COLO668 (cell line): ENCODE measurements around the gene PPP3R2.

Experiments used
- DNase-seq: peaks from one replicate; lab custom pipeline; 2025; ENCODE audit not compliant: unreplicated experiment; lab: John Stamatoyannopoulos, UW

PPP3R2 gene

DNA sequence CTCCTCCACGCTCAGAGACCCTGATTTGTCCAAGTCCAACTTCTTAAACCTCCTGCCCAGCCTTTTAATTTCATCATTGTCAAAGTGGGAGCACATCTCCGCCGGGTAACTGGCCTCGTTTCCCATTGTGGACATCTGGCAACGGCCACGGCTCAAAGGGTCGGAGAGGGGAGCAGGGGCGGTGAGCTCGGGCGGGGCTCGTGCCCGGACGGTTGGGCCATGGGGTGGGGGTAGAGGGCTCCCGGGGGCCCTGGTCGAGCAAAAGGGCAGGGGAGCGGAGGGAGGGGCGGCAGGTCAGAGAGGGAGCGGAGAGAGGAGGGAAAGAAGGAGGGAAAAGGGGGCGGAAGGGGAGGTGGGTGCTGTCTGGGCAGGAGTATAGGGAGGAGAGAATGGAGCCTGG is at the start of gene PPP3R2:
Gene PPP3R2 (minus strand): TSS at position 174 of the 400 bp plus-strand sequence. CDS start 48 bp downstream, at position 126.
- no peak for DNase-seq

- DNase-seq, result no peak
These were observed 45.3 kb upstream of the PPP3R2 start for GRCh38 chr9:101639785-101640665.

GRCh38 chr9:101639311-101639710 is 44.5 kb upstream of the PPP3R2 start:
- no peak for DNase-seq

- DNase-seq, result no peak
These were observed 41.5 kb upstream of the PPP3R2 start for GRCh38 chr9:101636247-101636646.

GRCh38 chr9:101635473-101635872 is 40.7 kb upstream of the PPP3R2 start:
- DNase-seq, result no peak

DNA sequence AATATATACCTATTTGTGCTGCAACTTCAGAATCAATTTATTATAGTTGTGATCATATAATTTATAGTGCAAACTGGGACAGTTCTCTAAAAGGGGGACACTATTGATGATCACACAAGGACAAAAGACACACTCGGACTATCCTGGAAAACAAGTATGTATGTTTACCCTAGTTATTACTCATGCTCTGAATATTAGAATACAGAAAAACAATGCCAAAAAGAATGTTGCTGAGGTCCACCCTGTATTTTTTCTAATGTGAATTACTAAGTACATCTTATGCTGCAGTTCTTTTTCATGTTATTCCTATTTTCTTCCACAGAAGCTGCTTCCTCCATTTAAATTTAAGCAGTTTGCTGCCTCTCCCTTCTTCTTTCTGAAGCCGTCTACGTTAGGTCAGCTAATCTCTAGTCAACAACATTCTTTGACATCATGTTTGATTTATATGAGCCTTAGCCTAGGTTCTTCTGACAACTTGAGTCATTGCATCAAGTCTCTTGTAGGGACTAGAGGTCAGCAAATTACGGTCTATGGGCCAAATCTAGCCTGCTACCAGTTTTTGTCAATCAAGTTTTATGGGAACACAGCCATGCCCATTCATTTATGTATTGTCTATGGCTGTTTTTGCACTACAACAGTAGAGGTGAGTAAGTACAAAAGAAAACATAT is 40.1 kb upstream of the PPP3R2 start:
- DNase-seq, result no peak

GRCh38 chr9:101632611-101633010 is 37.8 kb upstream of the PPP3R2 start:
- DNase-seq, result no peak

DNA sequence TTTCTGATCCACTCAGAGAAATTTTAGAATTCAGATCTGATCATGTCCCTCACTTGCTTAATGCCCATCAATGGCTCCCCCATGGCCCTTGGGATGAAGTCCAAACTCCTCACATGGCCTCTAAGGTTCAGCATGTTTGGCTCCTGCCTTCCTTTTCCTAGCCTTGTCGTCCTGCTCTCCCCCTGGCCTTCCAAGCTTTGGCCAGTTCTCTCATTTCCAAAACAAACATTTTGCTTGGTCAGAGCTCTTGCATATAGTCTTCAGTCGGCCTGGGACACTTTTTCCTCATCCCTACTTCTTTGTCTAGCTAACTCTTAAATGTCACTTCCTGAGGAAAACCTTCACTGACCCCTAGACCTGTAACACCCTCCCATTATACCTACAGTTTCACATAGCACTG is 37.1 kb upstream of the PPP3R2 start:
- no peak for DNase-seq

DNA sequence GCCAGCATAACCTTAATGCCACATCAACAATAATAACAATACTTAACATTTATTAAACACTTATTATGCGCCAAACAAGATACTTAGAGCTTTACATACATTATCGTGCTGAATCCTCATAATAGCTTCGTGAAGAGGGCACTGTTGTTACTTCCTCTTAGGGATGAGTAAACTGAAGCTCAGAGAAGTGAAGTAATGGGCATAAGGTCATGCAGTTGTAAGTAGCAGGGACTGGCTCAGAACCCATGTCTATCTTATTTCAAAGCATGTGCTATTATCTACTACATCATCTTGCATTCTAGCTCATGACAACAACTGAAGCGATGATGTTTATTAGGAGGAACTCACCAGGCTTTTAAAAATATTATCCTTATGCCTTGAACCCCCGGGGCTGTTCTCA is 34.9 kb upstream of the PPP3R2 start:
- no peak for DNase-seq

- DNase-seq, result no peak
These were observed 33.4 kb upstream of the PPP3R2 start for GRCh38 chr9:101628173-101628572.

DNA sequence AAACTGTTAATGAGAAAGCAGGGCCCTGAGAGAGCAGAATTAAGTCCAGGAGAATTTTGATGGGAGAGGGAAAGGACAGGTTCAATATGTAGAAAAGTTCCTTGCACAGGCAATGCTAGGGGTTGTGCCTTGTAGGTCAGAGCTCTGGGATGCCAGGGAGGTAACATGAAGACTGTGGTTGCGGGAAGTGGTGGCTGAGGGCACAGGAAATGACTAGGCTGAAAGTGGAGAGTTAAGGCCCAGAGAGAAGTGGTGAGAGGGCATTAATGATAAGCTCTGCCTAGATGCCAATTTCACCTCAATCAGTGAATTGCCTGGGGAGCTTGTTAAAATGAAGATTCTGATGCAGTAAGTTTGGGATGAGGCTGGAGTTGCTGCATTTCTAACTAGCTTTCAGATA is 31.5 kb upstream of the PPP3R2 start:
- no peak for DNase-seq

- no peak for DNase-seq
These were observed 31.1 kb upstream of the PPP3R2 start for GRCh38 chr9:101625876-101626275.

GRCh38 chr9:101620452-101620851 is 25.7 kb upstream of the PPP3R2 start:
- no peak for DNase-seq

DNA sequence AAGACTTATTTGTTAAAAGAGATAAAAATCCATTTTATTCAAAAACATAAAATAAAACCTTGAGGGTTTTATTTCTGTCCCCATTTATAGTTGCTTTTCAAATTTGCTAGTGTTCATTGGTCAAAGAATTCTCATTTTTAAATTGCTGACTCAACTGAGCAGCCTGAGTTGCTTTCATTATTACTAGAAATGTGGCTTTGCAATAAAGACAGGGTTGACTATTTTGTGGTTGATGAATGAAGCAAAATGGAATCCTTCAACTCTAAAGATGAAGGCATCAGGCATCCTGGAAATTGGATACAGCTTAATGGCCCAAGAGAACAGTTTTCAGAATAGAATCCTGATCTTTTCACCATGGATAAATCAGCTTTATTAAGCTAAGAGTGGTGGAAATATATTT is 23.9 kb upstream of the PPP3R2 start:
- DNase-seq, result no peak

DNA sequence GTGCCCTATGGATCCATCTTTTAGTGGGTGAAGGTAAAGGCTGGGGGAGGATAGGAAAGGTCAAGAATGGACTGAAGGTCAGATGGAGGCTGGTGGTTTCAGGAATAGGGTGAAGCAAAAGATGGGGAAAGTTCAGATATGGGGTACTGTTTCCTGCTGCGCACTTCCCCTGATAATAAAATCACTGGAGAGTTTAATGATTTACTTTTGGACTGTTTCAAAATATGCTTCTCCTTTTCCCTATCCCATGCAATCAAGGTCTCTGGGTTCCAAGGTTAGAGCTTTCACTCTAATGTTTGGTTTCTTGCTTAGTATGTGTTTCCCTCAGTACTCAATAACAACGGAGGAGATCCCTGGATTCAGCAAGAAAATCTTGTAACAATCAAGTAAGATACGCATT is 10.8 kb upstream of the PPP3R2 start:
- DNase-seq, result no peak

DNA sequence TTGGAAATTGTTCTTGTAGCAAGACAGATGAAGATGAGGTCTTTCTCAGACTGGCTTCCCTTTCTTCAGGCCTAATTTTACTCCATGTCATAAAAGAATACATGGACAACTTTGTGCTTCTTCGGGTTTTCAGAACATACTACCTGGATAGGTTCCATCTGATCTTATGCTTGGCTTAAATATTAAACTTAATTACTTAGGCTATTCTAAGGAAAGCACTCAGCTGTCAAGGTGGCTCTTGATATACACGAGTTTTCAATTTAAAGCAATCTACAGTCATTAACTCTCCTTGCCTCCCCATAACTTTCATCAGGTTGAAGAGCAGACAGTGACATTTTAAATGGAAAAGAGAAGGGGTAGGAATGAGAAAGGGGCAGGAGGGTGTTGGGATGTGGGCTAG is 9.5 kb upstream of the PPP3R2 start:
- no peak for DNase-seq

DNA sequence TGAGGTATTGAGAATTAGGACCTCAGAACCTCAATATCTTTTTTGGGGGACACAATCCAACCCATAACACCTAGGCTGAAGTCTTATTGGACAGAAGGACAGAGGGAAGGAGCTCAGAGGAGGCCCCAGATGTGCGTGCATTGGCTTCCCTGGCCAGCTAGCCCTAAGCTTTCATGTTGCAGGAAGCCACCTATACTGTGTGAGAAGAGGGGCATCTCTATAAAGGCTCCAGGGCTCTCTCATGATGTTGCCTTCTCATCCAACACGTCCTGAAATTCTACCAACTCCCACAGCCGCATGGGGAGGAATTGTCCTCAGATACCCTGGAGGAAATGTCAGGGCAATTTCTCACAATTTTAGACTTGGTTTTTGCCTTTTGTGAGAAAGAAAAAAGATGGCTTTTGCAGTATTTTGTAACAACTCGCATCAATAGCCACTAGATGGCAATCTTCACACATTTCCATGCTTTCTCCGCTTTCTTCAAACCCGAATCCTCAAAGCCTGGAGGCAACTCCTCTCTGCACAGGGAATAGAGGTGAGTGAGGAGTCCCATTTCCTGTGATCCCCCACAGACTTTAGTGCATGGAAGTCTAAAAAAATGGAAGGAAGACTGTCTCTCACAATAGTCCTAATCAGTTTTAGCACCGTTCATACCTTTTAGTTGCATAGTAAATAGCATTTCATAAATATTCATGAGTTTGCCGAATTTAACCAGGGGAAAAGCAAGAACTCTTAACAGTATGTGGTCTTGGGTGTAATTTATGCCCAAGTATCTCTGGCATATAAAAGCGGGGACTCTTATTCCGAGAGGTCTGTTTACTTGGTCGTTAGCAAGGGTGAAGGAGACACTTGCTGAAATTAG is 7.4 kb upstream of the PPP3R2 start:
- DNase-seq, result peak; percentile 10

DNA sequence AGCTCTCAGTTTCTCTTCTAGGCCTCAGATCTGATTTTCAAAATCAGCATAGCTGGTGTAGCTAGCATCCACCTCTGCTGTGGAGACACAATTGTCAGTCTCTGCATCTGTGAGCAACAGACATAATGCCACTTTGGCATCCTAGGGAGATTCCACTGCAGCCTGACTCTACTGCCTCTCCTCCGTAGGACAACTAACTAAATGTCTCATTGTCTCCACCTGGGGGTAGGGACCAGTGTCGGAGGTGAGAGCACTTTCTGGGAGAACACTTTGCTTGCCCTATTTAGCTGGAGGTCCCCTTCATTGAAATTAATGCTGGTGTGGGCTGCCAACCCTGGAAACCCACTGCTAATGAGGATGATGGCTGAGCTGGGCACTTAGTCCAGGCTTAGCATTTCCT is 1.4 kb downstream of the PPP3R2 start:
- DNase-seq, result no peak

GRCh38 chr9:101592788-101593187 is 2.0 kb downstream of the PPP3R2 start:
- DNase-seq, result no peak

GRCh38 chr9:101591787-101592446 is 2.9 kb downstream of the PPP3R2 start:
- DNase-seq, result no peak

DNA sequence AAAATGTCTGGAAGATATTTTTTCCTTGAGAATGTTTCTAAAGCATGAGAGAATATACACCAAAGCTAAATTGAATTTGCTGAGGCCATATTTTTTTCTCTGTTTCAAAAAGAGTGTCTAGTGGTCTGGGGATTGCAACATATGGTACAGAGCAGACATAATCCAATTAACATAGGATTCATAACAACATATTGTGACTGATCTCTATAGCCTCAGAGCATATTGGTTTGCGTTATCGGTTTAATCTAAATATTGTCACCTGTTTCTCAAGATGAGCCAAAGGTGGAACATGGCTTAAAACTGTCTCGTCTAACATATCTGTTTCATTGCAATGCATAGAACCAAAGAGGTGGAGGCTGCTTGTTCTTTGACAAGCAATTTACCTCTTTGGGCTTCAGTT is 3.9 kb downstream of the PPP3R2 start:
- no peak for DNase-seq
